ENCODE results near the gene LARP4B.

Gene LARP4B

GRCh38 chr10:947051-947450 lies 15.5 kb upstream of the LARP4B start:
- H3F3A ChIP-seq (ENCODE audit: control insufficient read depth, insufficient read depth) = no peaks in the 10 kb centered on the region
- no peaks in the 10 kb centered on the region for H4K20me1 ChIP-seq (ENCODE audit: control insufficient read depth, insufficient read depth, low read depth, low read length)
- H3K79me2 ChIP-seq (ENCODE audit: control insufficient read depth, low read length) = no peaks in the 10 kb centered on the region
- peaks cover 30% of the 10 kb centered on the region for H3K4me1 ChIP-seq (ENCODE audit: control insufficient read depth, low read length)
- TF ChIP-seq EZH2phosphoT487 (IDR thresholded peaks at IDR 0.05; ENCODE audit: borderline replicate concordance, low read length) = no peak
- TF ChIP-seq CTCF (IDR thresholded peaks at IDR 0.05; ENCODE audit: low read depth, low read length, poor library complexity, severe bottlenecking) = no peak
- H3K27me3 ChIP-seq (ENCODE audit: control insufficient read depth, low read length) = peaks cover 9% of the 10 kb centered on the region
- no peaks in the 10 kb centered on the region for H3K9me2 ChIP-seq (replicated peaks; ENCODE audit: control insufficient read depth, low read length)
- no peaks in the 10 kb centered on the region for H3K9me3 ChIP-seq (ENCODE audit: control insufficient read depth, insufficient read depth, low read length)
- no peak overlapping the region for H3K27ac ChIP-seq (ENCODE audit: low read depth, low read length)
- no peak overlapping the region for H3K4me2 ChIP-seq (ENCODE audit: low read length)
- H3K4me3 ChIP-seq (ENCODE audit: low read length) = no peak overlapping the region
- H3K36me3 ChIP-seq (ENCODE audit: control insufficient read depth, low read length) = no peaks in the 10 kb centered on the region

DNA sequence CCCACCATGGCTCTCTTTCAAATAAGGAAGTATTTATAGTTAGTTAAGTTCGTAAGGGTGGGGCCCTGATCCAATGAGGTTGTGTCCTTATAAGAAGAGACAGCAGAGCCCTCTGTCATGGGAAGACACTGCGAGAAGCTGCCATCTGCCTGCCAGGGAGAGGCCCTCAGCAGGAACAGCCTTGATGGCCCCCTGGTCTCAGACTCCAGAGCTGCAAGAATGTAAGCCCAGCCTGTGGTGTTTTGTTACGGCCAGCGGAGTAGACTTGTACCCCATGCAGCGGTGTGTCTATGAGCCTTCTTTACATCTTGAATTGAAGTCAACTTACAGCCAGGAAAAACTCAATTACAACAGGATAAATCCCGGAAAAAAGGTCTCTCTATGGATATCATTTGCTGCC lies 14.3 kb upstream of the LARP4B start:
- H3K27ac ChIP-seq (ENCODE audit: low read depth, low read length) = no peak overlapping the region
- no peaks in the 10 kb centered on the region for H4K20me1 ChIP-seq (ENCODE audit: control insufficient read depth, insufficient read depth, low read depth, low read length)
- no peak overlapping the region for H3K4me3 ChIP-seq (ENCODE audit: low read length)
- H3K4me1 ChIP-seq (ENCODE audit: control insufficient read depth, low read length) = peaks cover 30% of the 10 kb centered on the region
- H3K4me2 ChIP-seq (ENCODE audit: low read length) = no peak overlapping the region
- H3K27me3 ChIP-seq (ENCODE audit: control insufficient read depth, low read length) = peaks cover 4% of the 10 kb centered on the region; the same call in 1 of the 2 replicates
- H3K79me2 ChIP-seq (ENCODE audit: control insufficient read depth, low read length) = no peaks in the 10 kb centered on the region
- no peaks in the 10 kb centered on the region for H3F3A ChIP-seq (ENCODE audit: control insufficient read depth, insufficient read depth)
- H3K9me3 ChIP-seq (ENCODE audit: control insufficient read depth, insufficient read depth, low read length) = no peaks in the 10 kb centered on the region
- no peaks in the 10 kb centered on the region for H3K9me2 ChIP-seq (replicated peaks; ENCODE audit: control insufficient read depth, low read length)
- TF ChIP-seq CTCF (IDR thresholded peaks at IDR 0.05; ENCODE audit: low read depth, low read length, poor library complexity, severe bottlenecking) = no peak
- TF ChIP-seq EZH2phosphoT487 (IDR thresholded peaks at IDR 0.05; ENCODE audit: borderline replicate concordance, low read length) = no peak
- no peaks in the 10 kb centered on the region for H3K36me3 ChIP-seq (ENCODE audit: control insufficient read depth, low read length)

DNA sequence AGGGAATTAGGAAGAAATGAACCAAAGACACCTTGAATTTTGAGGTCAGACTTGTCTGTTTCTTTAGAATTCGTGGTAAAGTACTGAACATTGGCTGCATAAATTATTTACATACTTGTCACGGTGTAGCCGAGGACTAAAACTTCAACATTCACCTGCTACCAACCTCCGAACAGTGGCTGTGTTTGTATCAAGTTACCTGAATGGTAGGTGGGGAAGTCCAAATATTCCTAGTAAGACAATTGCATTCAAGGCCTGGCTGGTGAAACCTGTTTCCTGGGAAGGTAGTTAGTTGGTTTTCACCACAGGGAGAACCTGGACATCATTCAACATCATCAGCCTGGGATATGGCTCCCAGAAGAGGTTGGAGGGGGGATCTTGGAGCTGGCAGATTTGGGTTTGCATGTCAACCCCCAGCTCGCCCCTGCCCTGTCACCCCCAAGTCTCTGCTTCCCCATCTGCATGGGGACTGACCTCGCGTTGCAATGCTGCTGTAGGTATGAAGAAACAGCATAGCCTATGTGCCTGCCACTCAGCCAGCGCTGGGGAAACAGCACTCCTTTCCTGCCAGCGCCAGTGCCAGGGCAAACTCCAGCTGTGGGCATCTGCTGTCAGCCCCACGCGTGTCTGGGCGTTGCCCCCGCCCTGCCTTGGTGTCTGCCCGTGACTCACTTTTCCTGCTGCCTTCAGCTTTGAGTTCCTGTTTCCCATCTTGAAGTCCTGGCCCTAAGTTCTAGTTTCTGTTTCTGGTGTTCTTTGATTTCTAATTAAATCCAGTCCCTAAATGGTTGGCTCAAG lies 12.7 kb upstream of the LARP4B start:
- Histone ChIP-seq H3K27ac (ENCODE audit: low read depth, low read length) (no peak overlapping the region), H3F3A (ENCODE audit: control insufficient read depth, insufficient read depth) (no peaks in the 10 kb centered on the region), H4K20me1 (ENCODE audit: control insufficient read depth, insufficient read depth, low read depth, low read length) (no peaks in the 10 kb centered on the region), H3K36me3 (ENCODE audit: control insufficient read depth, low read length) (no peaks in the 10 kb centered on the region), H3K79me2 (ENCODE audit: control insufficient read depth, low read length) (no peaks in the 10 kb centered on the region), H3K4me2 (ENCODE audit: low read length) (peak overlapping the region; percentile 22), H3K4me1 (ENCODE audit: control insufficient read depth, low read length) (peaks cover 20% of the 10 kb centered on the region), H3K9me2 (replicated peaks; ENCODE audit: control insufficient read depth, low read length) (no peaks in the 10 kb centered on the region), H3K9me3 (ENCODE audit: control insufficient read depth, insufficient read depth, low read length) (no peaks in the 10 kb centered on the region), H3K4me3 (ENCODE audit: low read length) (no peak overlapping the region), H3K27me3 (ENCODE audit: control insufficient read depth, low read length) (peaks cover 4% of the 10 kb centered on the region; the same call in 1 of the 2 replicates)
- no peak for TF ChIP-seq EZH2phosphoT487 (IDR thresholded peaks at IDR 0.05; ENCODE audit: borderline replicate concordance, low read length)
- no peak for TF ChIP-seq CTCF (IDR thresholded peaks at IDR 0.05; ENCODE audit: low read depth, low read length, poor library complexity, severe bottlenecking)

Measured in DOHH2 (cell line).